HK-2 (cell line): ENCODE measurements around the gene OR8B2.
"Not testable (repeated sequence)": the region's sequence is repeated elsewhere in the genome, so short reads cannot be mapped to it uniquely, and the experiment has no call there.

ENCODE experiments used
- DNase-seq: peaks from one replicate; pipeline ENCODE4 v3.0.0-alpha.2; 2018; ENCODE audit not compliant: unreplicated experiment

The OR8B2 gene

GRCh38 chr11:124384399-124384798, at the start of gene OR8B2:
Gene OR8B2, minus strand, starts transcription at chr11:124384499. Its CDS starts 1,156 bp downstream, at chr11:124383343.
- no peak for DNase-seq

GRCh38 chr11:124429599-124429998, 45.3 kb upstream of the OR8B2 start:
- no peak for DNase-seq

- DNase-seq, result no peak
Measured at GRCh38 chr11:124424384-124424921, 40.2 kb upstream of the OR8B2 start, which contains the start of gene OR8B4. Gene OR8B4, minus strand, starts transcription at chr11:124424871. Its CDS starts 0 bp downstream, at chr11:124424871.

GRCh38 chr11:124421043-124421442, 36.7 kb upstream of the OR8B2 start:
- DNase-seq, result no peak

GRCh38 chr11:124415356-124415923, 31.1 kb upstream of the OR8B2 start:
- no peak for DNase-seq

GRCh38 chr11:124409906-124410305, 25.6 kb upstream of the OR8B2 start:
- DNase-seq, result no peak

GRCh38 chr11:124405581-124405980, 21.3 kb upstream of the OR8B2 start:
- DNase-seq, result no peak

- DNase-seq, result not testable (repeated sequence)
Measured at GRCh38 chr11:124403186-124403585, 18.9 kb upstream of the OR8B2 start.

- DNase-seq, result peak; percentile 30
Measured at GRCh38 chr11:124402326-124402922, 18.1 kb upstream of the OR8B2 start.

GRCh38 chr11:124398924-124399323, 14.6 kb upstream of the OR8B2 start, which contains the start of gene OR8B3:
Gene OR8B3, minus strand, starts transcription at chr11:124399024. Its CDS starts 1,673 bp downstream, at chr11:124397351.
- no peak for DNase-seq

- DNase-seq, result not testable (repeated sequence)
Measured at GRCh38 chr11:124396847-124397246, 12.5 kb upstream of the OR8B2 start.

- DNase-seq, result no peak
Measured at GRCh38 chr11:124394408-124394807, 10.1 kb upstream of the OR8B2 start.

GRCh38 chr11:124382857-124383256, 1.4 kb downstream of the OR8B2 start:
- not testable (repeated sequence) for DNase-seq

- DNase-seq, result no peak
Measured at GRCh38 chr11:124380585-124380984, 3.7 kb downstream of the OR8B2 start.

- no peak for DNase-seq
Measured at GRCh38 chr11:124376280-124376679, 8.0 kb downstream of the OR8B2 start.

GRCh38 chr11:124359566-124359965, 24.7 kb downstream of the OR8B2 start:
- DNase-seq, result no peak

- DNase-seq, result no peak
Measured at GRCh38 chr11:124346311-124346955, 37.9 kb downstream of the OR8B2 start.

- no peak for DNase-seq
Measured at GRCh38 chr11:124344346-124344745, 40.0 kb downstream of the OR8B2 start.

GRCh38 chr11:124340142-124340447, 44.2 kb downstream of the OR8B2 start:
- no peak for DNase-seq

GRCh38 chr11:124339396-124340141, 44.7 kb downstream of the OR8B2 start:
- DNase-seq, result no peak
